Peyer's patch (tissue), 4 donors: ENCODE measurements around the gene OR5H15. TPM values are rescaled to one million over a fixed set of nuclear protein-coding genes. Genes with fewer than 3 reads are reported as not detected.
"Not testable (repeated sequence)": the region's sequence is repeated elsewhere in the genome, so short reads cannot be mapped to it uniquely, and the experiment has no call there.

Source experiments
- DNase-seq, 3 donors: peaks; one replicate each; pipeline ENCODE4 v3.0.0-alpha.2; 2017 to 2019
- H3K27ac ChIP-seq, 4 donors: fragments of 200-600 bp; sonication (generic); one replicate each; pipeline ENCODE4 v1.5.1; 2016 to 2019
- H3K27me3 ChIP-seq, 2 donors: fragments of 200-600 bp; sonication (generic); one replicate each; pipeline ENCODE4 v1.5.1; 2019
- H3K36me3 ChIP-seq, 3 donors: fragments of 200-600 bp; sonication (generic); one replicate each; pipeline ENCODE4 v1.5.1; 2016 to 2019
- H3K4me1 ChIP-seq, 4 donors: fragments of 200-600 bp; sonication (generic); one replicate each; pipeline ENCODE4 v1.5.1; 2016 to 2019
- H3K4me3 ChIP-seq, 4 donors: fragments of 200-600 bp; sonication (generic); 1 replicate in 3 of 4; 2 replicates in 1 of 4; pipeline ENCODE4 v1.5.1; 2016 to 2019; ENCODE audit warnings: mild to moderate bottlenecking in 1 of 4
- H3K9me3 ChIP-seq, 4 donors: fragments of 200-600 bp; sonication (generic); one replicate each; pipeline ENCODE4 v1.5.1; 2016 to 2019; ENCODE audit warnings: mild to moderate bottlenecking in 1 of 4
- POLR2A ChIP-seq, 2 donors: fragments of 450-650 bp; IDR thresholded peaks; one replicate each; pipeline ENCODE4 v1.5.1; 2017; ENCODE audit warnings: antibody characterized with exemption in 2 of 2, mild to moderate bottlenecking in 2 of 2, moderate library complexity in 2 of 2
- total RNA-seq, 4 donors: library from RNA; depleted of rRNA; stranded (reverse); fragments of >200 nt; gene quantifications; one replicate each; pipeline ENCODE4 v1.1.0, GENCODE V29; 2016
- TF ChIP-seq, protein P1 (sequence below), 6 experiments: fragments of 450-650 bp in 4 of 6; fragments of 200-600 bp in 2 of 6; sonication (generic) in 1 of 6; IDR thresholded peaks; one replicate each; pipeline ENCODE4 v1.5.1; 2017 to 2019; ENCODE audit warnings: antibody characterized with exemption in 6 of 6, mild to moderate bottlenecking in 3 of 6, moderate library complexity in 1 of 6

Gene OR5H15
- total RNA-seq, 4 donors from 2014 or later = not detected

DNA sequence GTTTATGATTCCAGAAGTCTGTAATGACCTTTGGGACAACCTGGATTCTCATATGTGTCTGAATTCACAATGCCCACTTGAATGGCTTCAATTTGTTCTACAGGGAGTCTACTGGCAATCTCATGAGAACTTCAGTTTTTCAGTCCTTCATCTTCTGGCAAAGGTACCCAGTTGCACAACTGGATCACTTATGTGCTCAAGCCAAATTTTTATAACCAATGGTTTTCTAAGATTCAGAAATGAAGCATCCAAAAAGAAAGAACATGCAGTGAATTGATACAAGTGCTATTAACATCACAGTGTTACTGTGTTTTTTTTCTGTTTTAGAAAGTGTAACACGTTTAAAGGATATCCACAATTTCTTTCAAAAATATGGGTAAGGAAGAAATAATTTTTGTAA, 19.3 kb upstream of the OR5H15 start, which contains the start of gene OR5H14:
Gene OR5H14, plus strand, starts transcription at position 301 of the 400 bp plus-strand sequence. CDS start 1,907 bp downstream, outside the sequence.
- no peaks in the 10 kb centered on the region for H3K36me3 ChIP-seq
- no peaks in the 10 kb centered on the region for H3K27me3 ChIP-seq
- no peak for TF ChIP-seq POLR2A (IDR thresholded peaks at IDR 0.05)
- H3K4me3 ChIP-seq = no peak within 1 kb of the TSS
- no peaks in the 10 kb centered on the region for H3K4me1 ChIP-seq
- DNase-seq = no peak
- H3K9me3 ChIP-seq = no peaks in the 10 kb centered on the region
- no peak within 1 kb of the TSS for H3K27ac ChIP-seq

DNA sequence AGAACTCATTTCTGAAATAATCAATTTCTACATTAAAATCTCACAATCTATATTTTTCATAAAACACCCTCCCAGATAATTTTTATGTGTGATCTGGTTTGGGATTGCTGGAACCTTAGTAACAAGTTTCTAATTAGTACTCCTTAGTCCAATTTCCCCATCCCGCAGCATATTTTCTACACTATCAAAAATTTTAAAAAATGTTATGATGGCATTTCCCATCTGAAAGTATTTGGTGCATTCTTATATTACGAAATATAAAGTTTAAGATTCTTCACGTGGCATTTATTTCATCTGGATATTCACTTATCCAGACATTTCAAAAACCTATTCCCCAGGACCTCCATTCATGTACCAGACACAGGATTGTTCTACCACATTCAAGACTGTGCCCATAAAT, 17.7 kb upstream of the OR5H15 start:
- DNase-seq = no peak
- Histone ChIP-seq H3K36me3 (no peaks in the 10 kb centered on the region), H3K9me3 (no peaks in the 10 kb centered on the region), H3K27ac (no peak overlapping the region), H3K27me3 (no peaks in the 10 kb centered on the region), H3K4me3 (no peak overlapping the region), H3K4me1 (no peaks in the 10 kb centered on the region)
- no peak for TF ChIP-seq POLR2A (IDR thresholded peaks at IDR 0.05)
- TF ChIP-seq, protein P1, sequence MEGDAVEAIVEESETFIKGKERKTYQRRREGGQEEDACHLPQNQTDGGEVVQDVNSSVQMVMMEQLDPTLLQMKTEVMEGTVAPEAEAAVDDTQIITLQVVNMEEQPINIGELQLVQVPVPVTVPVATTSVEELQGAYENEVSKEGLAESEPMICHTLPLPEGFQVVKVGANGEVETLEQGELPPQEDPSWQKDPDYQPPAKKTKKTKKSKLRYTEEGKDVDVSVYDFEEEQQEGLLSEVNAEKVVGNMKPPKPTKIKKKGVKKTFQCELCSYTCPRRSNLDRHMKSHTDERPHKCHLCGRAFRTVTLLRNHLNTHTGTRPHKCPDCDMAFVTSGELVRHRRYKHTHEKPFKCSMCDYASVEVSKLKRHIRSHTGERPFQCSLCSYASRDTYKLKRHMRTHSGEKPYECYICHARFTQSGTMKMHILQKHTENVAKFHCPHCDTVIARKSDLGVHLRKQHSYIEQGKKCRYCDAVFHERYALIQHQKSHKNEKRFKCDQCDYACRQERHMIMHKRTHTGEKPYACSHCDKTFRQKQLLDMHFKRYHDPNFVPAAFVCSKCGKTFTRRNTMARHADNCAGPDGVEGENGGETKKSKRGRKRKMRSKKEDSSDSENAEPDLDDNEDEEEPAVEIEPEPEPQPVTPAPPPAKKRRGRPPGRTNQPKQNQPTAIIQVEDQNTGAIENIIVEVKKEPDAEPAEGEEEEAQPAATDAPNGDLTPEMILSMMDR (IDR thresholded peaks at IDR 0.05) = no peak

DNA sequence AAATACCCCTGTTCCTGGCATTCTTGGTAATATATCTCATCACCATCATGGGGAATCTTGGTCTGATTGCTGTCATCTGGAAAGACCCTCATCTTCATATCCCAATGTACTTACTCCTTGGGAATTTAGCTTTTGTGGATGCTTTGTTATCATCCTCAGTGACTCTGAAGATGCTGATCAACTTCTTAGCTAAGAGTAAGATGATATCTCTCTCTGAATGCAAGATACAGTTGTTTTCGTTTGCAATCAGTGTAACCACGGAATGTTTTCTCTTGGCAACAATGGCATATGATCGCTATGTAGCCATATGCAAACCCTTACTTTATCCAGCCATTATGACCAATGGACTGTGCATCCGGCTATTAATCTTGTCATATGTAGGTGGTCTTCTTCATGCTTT, 17.0 kb upstream of the OR5H15 start:
- DNase-seq, H3K4me3 ChIP-seq, H3K9me3 ChIP-seq, H3K36me3 ChIP-seq, H3K4me1 ChIP-seq, H3K27ac ChIP-seq, H3K27me3 ChIP-seq: not testable (repeated sequence)

DNA sequence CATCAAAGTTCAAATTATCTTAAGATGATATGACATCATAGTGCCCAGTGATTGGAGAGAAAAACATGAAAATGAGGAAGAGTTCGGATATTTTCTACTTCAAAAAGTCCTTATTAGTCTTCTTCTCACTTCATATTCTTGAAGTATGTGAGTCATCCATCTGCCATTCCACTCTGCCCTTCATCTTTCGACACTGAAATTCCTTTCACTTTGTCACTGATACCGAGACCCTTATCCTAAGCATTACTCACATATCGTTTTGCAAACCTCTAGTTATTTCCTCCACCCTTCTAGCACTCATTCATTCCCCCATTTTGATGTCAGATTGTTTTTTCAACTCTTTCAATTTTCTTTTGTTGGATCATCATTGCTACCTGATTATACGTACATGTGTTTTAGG, 15.3 kb upstream of the OR5H15 start:
- Histone ChIP-seq H3K4me3 (no peak overlapping the region), H3K9me3 (no peaks in the 10 kb centered on the region), H3K36me3 (no peaks in the 10 kb centered on the region), H3K27me3 (no peaks in the 10 kb centered on the region), H3K4me1 (no peaks in the 10 kb centered on the region), H3K27ac (no peak overlapping the region)
- TF ChIP-seq, protein P1 (IDR thresholded peaks at IDR 0.05) = no peak
- no peak for TF ChIP-seq POLR2A (IDR thresholded peaks at IDR 0.05)
- DNase-seq = no peak

DNA sequence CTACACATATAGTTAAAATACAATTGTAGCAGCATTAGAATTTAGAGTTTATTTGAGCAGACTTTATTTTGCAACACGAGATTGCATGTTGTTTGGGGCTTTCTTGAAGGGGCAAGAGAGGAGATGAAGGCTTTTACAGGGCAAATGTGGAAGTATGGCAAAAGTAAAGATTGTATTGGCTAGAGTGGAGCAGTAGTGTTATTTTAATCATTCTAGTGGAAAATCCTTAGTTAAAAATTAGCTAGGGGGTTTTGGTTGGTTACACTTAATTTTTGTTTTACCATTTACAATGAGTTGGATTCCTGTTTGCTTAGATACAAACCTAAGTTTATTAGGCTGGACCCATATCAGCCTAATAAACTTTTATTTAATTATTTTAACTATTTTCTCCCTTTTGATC, 4.6 kb downstream of the OR5H15 start:
- no peaks in the 10 kb centered on the region for H3K27me3 ChIP-seq
- no peak overlapping the region for H3K27ac ChIP-seq
- no peaks in the 10 kb centered on the region for H3K9me3 ChIP-seq
- no peak overlapping the region for H3K4me3 ChIP-seq
- H3K4me1 ChIP-seq = no peaks in the 10 kb centered on the region
- H3K36me3 ChIP-seq = no peaks in the 10 kb centered on the region
- TF ChIP-seq POLR2A (IDR thresholded peaks at IDR 0.05) = no peak
- TF ChIP-seq, protein P1 (IDR thresholded peaks at IDR 0.05) = no peak
- DNase-seq = no peak

DNA sequence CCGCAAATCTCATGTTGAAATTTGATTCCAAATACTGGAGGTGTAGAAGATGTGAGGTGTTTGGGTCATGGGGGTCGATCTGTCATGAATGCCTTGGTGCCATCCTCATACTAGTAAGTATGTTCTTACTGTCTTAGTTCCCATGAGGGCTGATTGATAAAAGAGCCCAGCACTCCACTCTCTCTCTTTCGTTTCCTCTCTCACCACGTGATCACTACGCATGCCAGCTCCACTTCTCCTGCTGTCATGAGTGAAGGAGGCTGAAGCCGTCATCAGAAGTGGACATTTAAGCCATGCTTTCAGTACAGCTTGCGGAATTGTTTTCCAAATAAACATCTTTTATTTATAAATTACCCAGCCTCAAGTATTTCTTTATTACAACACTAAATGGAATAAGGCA, 6.1 kb downstream of the OR5H15 start:
- H3K4me1 ChIP-seq = no peaks in the 10 kb centered on the region
- H3K27me3 ChIP-seq = no peaks in the 10 kb centered on the region
- H3K27ac ChIP-seq = no peak overlapping the region
- H3K36me3 ChIP-seq = no peaks in the 10 kb centered on the region
- no peaks in the 10 kb centered on the region for H3K9me3 ChIP-seq
- no peak for TF ChIP-seq POLR2A (IDR thresholded peaks at IDR 0.05)
- TF ChIP-seq, protein P1 (IDR thresholded peaks at IDR 0.05) = no peak
- no peak overlapping the region for H3K4me3 ChIP-seq
- no peak for DNase-seq

DNA sequence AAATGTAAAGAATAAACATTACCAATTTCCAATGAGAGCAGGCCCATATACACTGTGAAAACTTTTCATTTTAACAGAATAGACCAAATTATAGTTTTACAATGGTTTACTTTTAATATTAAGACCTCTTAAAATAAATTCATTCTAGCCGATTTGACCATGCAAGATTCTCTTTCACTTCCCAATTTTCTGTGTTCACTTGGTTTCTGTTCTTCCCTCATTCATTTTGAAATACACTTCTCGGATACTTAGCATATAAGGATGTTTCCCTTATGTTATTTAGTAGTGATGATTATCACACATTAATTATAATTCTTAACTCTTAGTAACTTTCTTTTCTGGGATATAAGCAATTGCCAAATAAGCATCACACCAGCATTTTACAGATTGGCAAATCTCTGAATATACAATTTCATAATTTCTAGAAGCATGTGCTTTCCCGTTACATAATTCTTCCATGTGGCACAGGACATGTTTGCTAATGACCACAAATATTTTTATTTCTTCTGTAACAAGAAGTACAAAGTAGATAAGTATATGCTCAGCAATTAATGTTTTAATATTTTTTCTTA, 13.9 kb downstream of the OR5H15 start:
- Histone ChIP-seq H3K27ac (no peak overlapping the region), H3K4me3 (no peak overlapping the region), H3K4me1 (no peaks in the 10 kb centered on the region), H3K36me3 (no peaks in the 10 kb centered on the region), H3K9me3 (no peaks in the 10 kb centered on the region), H3K27me3 (no peaks in the 10 kb centered on the region)
- TF ChIP-seq, protein P1 (IDR thresholded peaks at IDR 0.05) = no peak
- TF ChIP-seq POLR2A (IDR thresholded peaks at IDR 0.05) = no peak
- DNase-seq = no peak
